Vagina (tissue), 2 donors: ENCODE measurements around the gene ROR1. TPM values are rescaled to one million over a fixed set of nuclear protein-coding genes. Genes with fewer than 3 reads are reported as not detected.

ENCODE experiments used
- DNase-seq, 2 donors: peaks; one replicate each; pipeline ENCODE4 v3.0.0-alpha.2; 2017; ENCODE audit errors: extremely low spot score in 2 of 2
- H3K27ac ChIP-seq: fragments of 200-600 bp; sonication (generic); one replicate; pipeline ENCODE4 v1.5.1; 2019
- H3K27me3 ChIP-seq: fragments of 200-600 bp; sonication (generic); one replicate; pipeline ENCODE4 v1.5.1; 2019
- H3K36me3 ChIP-seq, 2 donors: fragments of 200-600 bp; sonication (generic); one replicate each; pipeline ENCODE4 v1.5.1; 2017 to 2019
- H3K4me1 ChIP-seq: fragments of 200-600 bp; sonication (generic); one replicate; pipeline ENCODE4 v1.5.1; 2019
- H3K4me3 ChIP-seq, 2 donors: fragments of 200-600 bp; sonication (generic); 1 replicate in 1 of 2; 2 replicates in 1 of 2; pipeline ENCODE4 v1.5.1; 2016 to 2019
- H3K9me3 ChIP-seq: fragments of 200-600 bp; sonication (generic); one replicate; pipeline ENCODE4 v1.5.1; 2019
- POLR2A ChIP-seq, 2 donors: fragments of 450-650 bp; IDR thresholded peaks; one replicate each; pipeline ENCODE4 v1.6.1; 2017; ENCODE audit warnings: antibody characterized with exemption in 2 of 2, mild to moderate bottlenecking in 2 of 2, moderate library complexity in 2 of 2
- POLR2AphosphoS5 ChIP-seq, 2 donors: sonication (generic); formaldehyde crosslinking; IDR thresholded peaks; one replicate each; pipeline ENCODE4 v1.9.0; 2017; ENCODE audit warnings: antibody characterized with exemption in 2 of 2, mild to moderate bottlenecking in 2 of 2, low read depth in 1 of 2; ENCODE audit not compliant: insufficient read depth in 1 of 2
- intact Hi-C: fragments of 100-400 bp; cut with DNase I; formaldehyde crosslinking; loops from one replicate; pipeline ENCODE4 v1.15.1; 2023
- total RNA-seq: library from RNA; depleted of rRNA; stranded (reverse); fragments of >200 nt; gene quantifications from one replicate; pipeline ENCODE4 v1.2.3, GENCODE V29; 2016
- TF ChIP-seq, protein P1 (sequence below), 3 experiments: fragments of 450-650 bp in 2 of 3; fragments of 200-600 bp in 1 of 3; sonication (generic) in 1 of 3; IDR thresholded peaks; one replicate each; pipeline ENCODE4 v1.5.1; 2017 to 2019; ENCODE audit warnings: antibody characterized with exemption in 3 of 3, mild to moderate bottlenecking in 2 of 3, moderate library complexity in 2 of 3

Gene ROR1
- total RNA-seq, 1 donor from 2014 or later: 11.0 TPM

DNA sequence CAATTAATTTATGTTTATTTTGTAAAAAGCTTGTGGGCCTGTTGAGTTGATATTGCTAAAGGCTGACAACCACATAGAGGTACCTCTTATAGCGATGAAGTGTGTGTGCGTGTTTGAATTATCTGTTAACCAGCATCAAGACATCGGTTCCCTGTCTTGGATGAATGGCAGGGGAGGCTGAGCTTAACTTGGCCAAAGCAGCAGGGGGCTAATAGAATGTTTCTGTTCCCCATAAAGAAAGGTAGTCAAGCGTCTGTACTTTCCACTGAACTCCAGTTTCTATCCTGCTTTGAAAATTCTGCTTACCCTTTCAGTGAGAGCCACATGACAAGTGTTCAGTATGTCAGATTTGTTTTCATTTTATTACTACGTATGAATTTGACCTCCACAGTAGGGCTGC is 63.0 kb downstream of the ROR1 start:
- no peak for DNase-seq
- H3K27ac ChIP-seq: no peak overlapping the region
- H3K36me3 ChIP-seq: no peaks in the 10 kb centered on the region
- intact Hi-C loops: no loop called here
- peaks cover 9% of the 10 kb centered on the region for H3K4me1 ChIP-seq
- H3K27me3 ChIP-seq: no peaks in the 10 kb centered on the region
- H3K9me3 ChIP-seq: no peaks in the 10 kb centered on the region
- no peak for TF ChIP-seq POLR2AphosphoS5 (IDR thresholded peaks at IDR 0.05; ENCODE audit: insufficient read depth in 1 of 2, low read depth in 1 of 2)
- TF ChIP-seq, protein P1, sequence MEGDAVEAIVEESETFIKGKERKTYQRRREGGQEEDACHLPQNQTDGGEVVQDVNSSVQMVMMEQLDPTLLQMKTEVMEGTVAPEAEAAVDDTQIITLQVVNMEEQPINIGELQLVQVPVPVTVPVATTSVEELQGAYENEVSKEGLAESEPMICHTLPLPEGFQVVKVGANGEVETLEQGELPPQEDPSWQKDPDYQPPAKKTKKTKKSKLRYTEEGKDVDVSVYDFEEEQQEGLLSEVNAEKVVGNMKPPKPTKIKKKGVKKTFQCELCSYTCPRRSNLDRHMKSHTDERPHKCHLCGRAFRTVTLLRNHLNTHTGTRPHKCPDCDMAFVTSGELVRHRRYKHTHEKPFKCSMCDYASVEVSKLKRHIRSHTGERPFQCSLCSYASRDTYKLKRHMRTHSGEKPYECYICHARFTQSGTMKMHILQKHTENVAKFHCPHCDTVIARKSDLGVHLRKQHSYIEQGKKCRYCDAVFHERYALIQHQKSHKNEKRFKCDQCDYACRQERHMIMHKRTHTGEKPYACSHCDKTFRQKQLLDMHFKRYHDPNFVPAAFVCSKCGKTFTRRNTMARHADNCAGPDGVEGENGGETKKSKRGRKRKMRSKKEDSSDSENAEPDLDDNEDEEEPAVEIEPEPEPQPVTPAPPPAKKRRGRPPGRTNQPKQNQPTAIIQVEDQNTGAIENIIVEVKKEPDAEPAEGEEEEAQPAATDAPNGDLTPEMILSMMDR (IDR thresholded peaks at IDR 0.05): no peak
- no peak for TF ChIP-seq POLR2A (IDR thresholded peaks at IDR 0.05)
- H3K4me3 ChIP-seq: no peak overlapping the region

- TF ChIP-seq POLR2AphosphoS5 (IDR thresholded peaks at IDR 0.05; ENCODE audit: insufficient read depth in 1 of 2, low read depth in 1 of 2) (no peak), POLR2A (IDR thresholded peaks at IDR 0.05) (no peak)
- TF ChIP-seq, protein P1 (IDR thresholded peaks at IDR 0.05): no peak
- no peak overlapping the region for H3K27ac ChIP-seq
- H3K4me3 ChIP-seq: no peak overlapping the region
- H3K9me3 ChIP-seq: no peaks in the 10 kb centered on the region
- DNase-seq: no peak
- intact Hi-C loops: no loop called here
- no peaks in the 10 kb centered on the region for H3K36me3 ChIP-seq
- H3K27me3 ChIP-seq: no peaks in the 10 kb centered on the region
- peaks cover 31% of the 10 kb centered on the region for H3K4me1 ChIP-seq
These were observed 69.2 kb downstream of the ROR1 start for GRCh38 chr1:63843010-63843409.

- H3K9me3 ChIP-seq: no peaks in the 10 kb centered on the region
- H3K36me3 ChIP-seq: no peaks in the 10 kb centered on the region
- intact Hi-C loops: no loop called here
- no peak overlapping the region for H3K27ac ChIP-seq
- DNase-seq: no peak
- H3K4me1 ChIP-seq: peaks cover 31% of the 10 kb centered on the region
- H3K4me3 ChIP-seq: no peak overlapping the region
- H3K27me3 ChIP-seq: no peaks in the 10 kb centered on the region
- TF ChIP-seq POLR2AphosphoS5 (IDR thresholded peaks at IDR 0.05; ENCODE audit: insufficient read depth in 1 of 2, low read depth in 1 of 2) (no peak), POLR2A (IDR thresholded peaks at IDR 0.05) (no peak)
- TF ChIP-seq, protein P1 (IDR thresholded peaks at IDR 0.05): no peak
These were observed 70.1 kb downstream of the ROR1 start for GRCh38 chr1:63843884-63844283.

GRCh38 chr1:63845346-63845745 is 71.5 kb downstream of the ROR1 start:
- intact Hi-C loops: no loop called here
- H3K27ac ChIP-seq: no peak overlapping the region
- H3K36me3 ChIP-seq: no peaks in the 10 kb centered on the region
- H3K4me1 ChIP-seq: peaks cover 31% of the 10 kb centered on the region
- H3K27me3 ChIP-seq: no peaks in the 10 kb centered on the region
- H3K9me3 ChIP-seq: no peaks in the 10 kb centered on the region
- no peak for TF ChIP-seq POLR2AphosphoS5 (IDR thresholded peaks at IDR 0.05; ENCODE audit: insufficient read depth in 1 of 2, low read depth in 1 of 2)
- TF ChIP-seq, protein P1 (IDR thresholded peaks at IDR 0.05): no peak
- TF ChIP-seq POLR2A (IDR thresholded peaks at IDR 0.05): no peak
- no peak overlapping the region for H3K4me3 ChIP-seq
- no peak for DNase-seq

DNA sequence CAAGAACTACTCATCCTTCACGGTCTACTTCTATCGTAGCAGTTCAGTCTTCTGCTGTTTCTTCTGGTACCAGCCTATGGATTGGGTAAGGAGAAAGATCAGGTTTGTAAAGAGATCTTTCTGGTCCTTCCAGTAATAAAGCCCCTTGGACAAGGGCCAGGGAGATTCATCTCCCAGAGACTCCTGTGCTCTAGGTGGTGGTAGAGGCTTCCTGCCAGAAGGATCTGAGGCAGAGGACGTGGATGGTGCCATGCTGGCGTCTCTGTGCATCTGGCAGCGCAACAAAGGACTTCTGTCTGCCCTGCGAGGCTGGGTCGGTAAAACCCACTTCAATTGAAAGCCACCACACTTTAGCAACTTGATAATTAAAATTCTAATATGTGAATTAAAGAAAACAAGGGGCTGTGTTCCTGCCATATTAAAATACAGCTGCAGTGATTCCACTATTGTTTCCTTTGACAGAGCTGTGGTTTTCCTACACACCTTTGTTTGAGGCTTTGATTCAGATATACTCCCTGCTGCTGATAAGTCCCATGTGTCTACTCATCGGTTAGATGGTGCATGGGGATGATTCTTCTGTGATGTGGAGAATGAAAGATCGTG is 73.6 kb downstream of the ROR1 start:
- H3K36me3 ChIP-seq: no peaks in the 10 kb centered on the region
- no peak for DNase-seq
- TF ChIP-seq, protein P1 (IDR thresholded peaks at IDR 0.05): no peak
- no peak for TF ChIP-seq POLR2A (IDR thresholded peaks at IDR 0.05)
- TF ChIP-seq POLR2AphosphoS5 (IDR thresholded peaks at IDR 0.05; ENCODE audit: insufficient read depth in 1 of 2, low read depth in 1 of 2): no peak
- intact Hi-C loops: no loop called here
- H3K4me1 ChIP-seq: peaks cover 31% of the 10 kb centered on the region
- no peaks in the 10 kb centered on the region for H3K27me3 ChIP-seq
- H3K9me3 ChIP-seq: no peaks in the 10 kb centered on the region
- H3K27ac ChIP-seq: no peak overlapping the region
- no peak overlapping the region for H3K4me3 ChIP-seq
